ENCODE data around the gene CORO2A. TPM values are rescaled to one million over a fixed set of nuclear protein-coding genes. Genes with fewer than 3 reads are reported as not detected.
A peak's percentile ranks its signal among the peaks of the same experiment; 100 is the strongest.

The CORO2A gene
- total RNA-seq, 1 donor from 2014 or later: 26.1 TPM

DNA sequence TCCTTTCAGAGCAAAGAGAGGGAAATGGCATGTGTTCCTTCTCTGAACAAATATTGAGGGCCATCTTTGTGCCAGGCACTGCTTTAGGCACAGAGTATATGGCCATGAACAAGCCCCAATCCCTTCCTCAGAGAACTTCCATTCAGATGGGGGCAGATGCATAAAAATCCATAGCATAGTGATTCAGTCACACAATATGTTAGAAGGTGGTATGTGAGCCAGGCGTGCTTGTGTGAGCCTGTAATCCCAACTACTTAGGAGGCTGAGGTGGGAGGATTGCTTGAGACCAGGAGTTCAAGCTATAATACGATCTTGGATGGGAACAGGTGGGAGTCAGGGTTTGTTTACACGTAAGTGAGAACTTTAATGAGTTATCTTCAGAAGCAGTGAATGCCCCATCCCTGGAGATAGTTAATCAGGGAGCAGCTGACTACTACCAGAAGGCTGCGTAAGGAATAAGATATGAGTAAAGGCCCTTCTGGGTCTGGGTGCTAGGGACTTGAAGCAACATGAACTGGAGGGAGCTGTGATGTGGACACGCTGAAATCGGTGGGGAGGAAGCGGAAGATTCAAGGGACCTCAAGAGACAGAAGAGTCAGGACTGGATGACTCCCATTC, 108.8 kb downstream of the CORO2A start:
- ATAC-seq (no peak), DNase-seq (no peak)
- TF ChIP-seq, protein P1, sequence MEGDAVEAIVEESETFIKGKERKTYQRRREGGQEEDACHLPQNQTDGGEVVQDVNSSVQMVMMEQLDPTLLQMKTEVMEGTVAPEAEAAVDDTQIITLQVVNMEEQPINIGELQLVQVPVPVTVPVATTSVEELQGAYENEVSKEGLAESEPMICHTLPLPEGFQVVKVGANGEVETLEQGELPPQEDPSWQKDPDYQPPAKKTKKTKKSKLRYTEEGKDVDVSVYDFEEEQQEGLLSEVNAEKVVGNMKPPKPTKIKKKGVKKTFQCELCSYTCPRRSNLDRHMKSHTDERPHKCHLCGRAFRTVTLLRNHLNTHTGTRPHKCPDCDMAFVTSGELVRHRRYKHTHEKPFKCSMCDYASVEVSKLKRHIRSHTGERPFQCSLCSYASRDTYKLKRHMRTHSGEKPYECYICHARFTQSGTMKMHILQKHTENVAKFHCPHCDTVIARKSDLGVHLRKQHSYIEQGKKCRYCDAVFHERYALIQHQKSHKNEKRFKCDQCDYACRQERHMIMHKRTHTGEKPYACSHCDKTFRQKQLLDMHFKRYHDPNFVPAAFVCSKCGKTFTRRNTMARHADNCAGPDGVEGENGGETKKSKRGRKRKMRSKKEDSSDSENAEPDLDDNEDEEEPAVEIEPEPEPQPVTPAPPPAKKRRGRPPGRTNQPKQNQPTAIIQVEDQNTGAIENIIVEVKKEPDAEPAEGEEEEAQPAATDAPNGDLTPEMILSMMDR (IDR thresholded peaks at IDR 0.05): no peak
- H3K9me3 ChIP-seq: no peaks in the 10 kb centered on the region
- H3K4me1 ChIP-seq: peaks cover 10% of the 10 kb centered on the region
- no peaks in the 10 kb centered on the region for H3K27me3 ChIP-seq (ENCODE audit: low read depth)
- intact Hi-C loops (cut with DNase I): no loop called here
- H3K36me3 ChIP-seq: peaks cover 84% of the 10 kb centered on the region
- no peak overlapping the region for H3K4me3 ChIP-seq
- no peak overlapping the region for H3K27ac ChIP-seq

DNA sequence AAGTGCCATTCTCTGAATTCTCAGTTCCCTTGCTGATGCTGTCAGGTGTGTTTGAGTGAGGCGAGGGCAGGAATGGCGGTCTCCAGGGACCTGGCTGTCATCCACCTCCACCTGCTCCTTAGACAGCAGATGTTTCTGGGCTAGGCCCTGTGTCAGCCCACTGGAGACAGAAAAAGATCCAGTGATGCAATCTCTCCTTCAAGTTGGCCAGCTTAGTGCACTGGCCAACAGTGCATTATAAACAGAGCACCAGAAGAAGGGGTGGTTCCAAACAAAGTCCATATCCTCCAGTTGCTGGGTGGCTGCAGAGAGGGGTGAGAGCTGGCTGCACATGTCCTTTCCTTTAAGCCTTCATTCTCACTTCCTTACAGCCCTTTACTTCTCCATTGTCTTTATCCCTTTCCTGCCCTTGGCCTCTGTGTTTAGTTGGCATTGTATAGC, 109.4 kb downstream of the CORO2A start:
- DNase-seq (no peak), ATAC-seq (peak; percentile 4 to 54)
- no peaks in the 10 kb centered on the region for H3K27me3 ChIP-seq (ENCODE audit: low read depth)
- H3K36me3 ChIP-seq: peaks cover 89% of the 10 kb centered on the region
- TF ChIP-seq, protein P1 (IDR thresholded peaks at IDR 0.05): no peak
- no peak overlapping the region for H3K4me3 ChIP-seq
- no peak overlapping the region for H3K27ac ChIP-seq
- H3K4me1 ChIP-seq: peaks cover 10% of the 10 kb centered on the region
- no peaks in the 10 kb centered on the region for H3K9me3 ChIP-seq
- intact Hi-C loops (cut with DNase I): no loop called here

DNA sequence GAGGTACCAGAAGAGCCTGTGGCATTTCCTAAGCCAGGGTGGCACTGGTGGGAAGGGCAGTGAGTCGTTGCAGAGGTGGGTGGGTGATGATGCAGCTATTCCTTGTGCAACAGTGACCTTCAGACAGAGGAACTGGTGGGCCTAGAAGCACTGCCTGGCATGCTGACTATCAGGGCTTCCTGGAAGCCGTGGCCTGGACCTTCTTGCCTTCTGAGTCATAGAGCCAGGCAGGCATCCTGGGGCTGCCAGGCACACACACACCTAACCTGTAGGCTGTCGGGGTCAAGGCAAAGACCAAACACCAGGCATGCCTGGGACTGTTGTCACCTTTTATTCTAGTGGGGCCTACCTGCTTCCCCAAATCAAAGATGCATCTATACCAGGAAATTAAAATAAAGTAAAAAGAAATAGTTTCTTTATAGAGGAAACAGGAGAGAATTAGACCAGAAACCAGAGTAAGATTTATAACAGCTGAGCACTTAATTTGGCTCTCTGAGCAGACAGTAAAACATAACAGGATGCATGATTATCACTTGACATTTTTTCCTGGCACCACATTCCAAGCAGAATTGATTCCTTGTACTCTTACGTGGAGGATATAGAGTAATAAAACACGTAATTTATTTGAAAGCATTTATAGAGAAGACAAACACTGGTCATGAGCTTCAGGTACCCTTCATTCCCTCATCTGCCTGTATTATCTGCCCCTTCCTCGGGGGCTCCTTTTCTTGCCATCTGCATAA, 110.8 kb downstream of the CORO2A start:
- peak overlapping the region; percentile 22 for H3K27ac ChIP-seq
- H3K36me3 ChIP-seq: peaks cover 89% of the 10 kb centered on the region
- H3K27me3 ChIP-seq (ENCODE audit: low read depth): no peaks in the 10 kb centered on the region
- H3K4me1 ChIP-seq: peaks cover 10% of the 10 kb centered on the region
- no peak overlapping the region for H3K4me3 ChIP-seq
- intact Hi-C loops (cut with DNase I): no loop called here
- ATAC-seq (peak; percentile 66 to 70), DNase-seq (peak; percentile 64)
- H3K9me3 ChIP-seq: no peaks in the 10 kb centered on the region
- TF ChIP-seq, protein P1 (IDR thresholded peaks at IDR 0.05): no peak

DNA sequence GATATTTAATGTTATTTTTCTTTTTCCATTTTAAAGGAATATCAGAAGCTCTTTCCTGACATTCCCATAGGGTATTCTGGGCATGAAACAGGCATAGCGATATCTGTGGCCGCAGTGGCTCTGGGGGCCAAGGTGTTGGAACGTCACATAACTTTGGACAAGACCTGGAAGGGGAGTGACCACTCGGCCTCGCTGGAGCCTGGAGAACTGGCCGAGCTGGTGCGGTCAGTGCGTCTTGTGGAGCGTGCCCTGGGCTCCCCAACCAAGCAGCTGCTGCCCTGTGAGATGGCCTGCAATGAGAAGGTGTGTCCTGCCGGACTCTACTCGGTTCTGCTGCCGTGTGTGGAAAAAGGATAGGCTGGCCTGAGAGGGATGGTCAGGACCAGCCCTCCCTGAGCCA, 111.7 kb downstream of the CORO2A start:
- no peak for DNase-seq
- H3K4me3 ChIP-seq: no peak overlapping the region
- H3K27ac ChIP-seq: no peak overlapping the region
- peaks cover 17% of the 10 kb centered on the region for H3K4me1 ChIP-seq
- no peaks in the 10 kb centered on the region for H3K27me3 ChIP-seq (ENCODE audit: low read depth)
- peaks cover 80% of the 10 kb centered on the region for H3K36me3 ChIP-seq
- no peak for ATAC-seq
- TF ChIP-seq, protein P1 (IDR thresholded peaks at IDR 0.05): no peak
- intact Hi-C loops (cut with DNase I): no loop called here
- no peaks in the 10 kb centered on the region for H3K9me3 ChIP-seq

DNA sequence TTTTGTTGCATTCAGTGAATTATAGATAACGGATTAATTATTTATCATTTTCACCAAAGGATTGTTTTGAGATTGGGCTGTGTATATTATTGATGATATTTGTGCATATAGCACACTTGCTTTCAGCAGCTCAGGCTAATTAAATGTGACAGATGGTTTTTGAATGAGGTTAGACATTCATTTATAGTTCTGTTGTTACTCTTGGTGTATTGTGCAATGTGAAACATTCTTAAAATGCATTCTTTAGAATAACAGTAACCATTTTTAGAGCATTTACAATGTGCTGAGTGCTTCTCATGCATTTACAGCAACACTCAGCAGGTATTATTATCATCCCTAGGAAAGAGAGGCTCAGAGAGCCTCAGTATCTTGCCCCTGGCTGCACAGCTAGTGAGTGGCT, 112.1 kb downstream of the CORO2A start:
- Histone ChIP-seq H3K4me1 (peaks cover 20% of the 10 kb centered on the region), H3K36me3 (peaks cover 78% of the 10 kb centered on the region), H3K4me3 (no peak overlapping the region), H3K27ac (no peak overlapping the region), H3K9me3 (no peaks in the 10 kb centered on the region), H3K27me3 (ENCODE audit: low read depth) (no peaks in the 10 kb centered on the region)
- TF ChIP-seq, protein P1 (IDR thresholded peaks at IDR 0.05): no peak
- intact Hi-C loops (cut with DNase I): no loop called here
- ATAC-seq (no peak), DNase-seq (no peak)
